HEK293 (cell line): ENCODE measurements around the gene L3MBTL4.

ENCODE experiments used
- CTCF ChIA-PET: fragments of 350-600 bp; formaldehyde crosslinking; extraction: SDS; loops from one replicate; lab custom pipeline; 2021; ENCODE audit warnings: antibody characterized with exemption; lab: Yijun Ruan, JAX
- POLR2A ChIA-PET: fragments of 300-600 bp; formaldehyde crosslinking; extraction: SDS; loops from one replicate; lab custom pipeline; 2020; ENCODE audit warnings: antibody characterized with exemption, inconsistent platforms; lab: Yijun Ruan, JAX
- H3K27ac ChIP-seq: fragments of 200-500 bp; sonication (Bioruptor generic); 2 replicates; pipeline ENCODE4 v1.5.1; 2014; ENCODE audit warnings: low read depth, low read length, control low read depth, inconsistent platforms; ENCODE audit errors: extremely low read depth
- H3K36me3 ChIP-seq, 2 experiments: fragments of 200-500 bp in 1 of 2; sonication (Bioruptor generic) in 1 of 2; 1 replicate in 1 of 2; 2 replicates in 1 of 2; pipeline ENCODE4 v1.5.1; 2014 to 2017; ENCODE audit warnings: inconsistent platforms in 2 of 2, low read length in 2 of 2; ENCODE audit not compliant: control insufficient read depth in 2 of 2, insufficient read depth in 1 of 2
- H3K4me1 ChIP-seq: fragments of 200-500 bp; sonication (Bioruptor generic); 2 replicates; pipeline ENCODE4 v1.5.1; 2014; ENCODE audit warnings: mild to moderate bottlenecking, low read length, inconsistent platforms; ENCODE audit not compliant: control insufficient read depth, insufficient read depth
- H3K4me3 ChIP-seq: 2 replicates; pipeline ENCODE4 v1.5.1; 2011; ENCODE audit warnings: low read depth, mild to moderate bottlenecking, control low read depth, low read length, moderate library complexity
- H3K9me3 ChIP-seq: fragments of 200-500 bp; sonication (Bioruptor generic); 2 replicates; pipeline ENCODE4 v1.5.1; 2014; ENCODE audit warnings: low read depth, low read length, inconsistent platforms; ENCODE audit not compliant: control insufficient read depth, insufficient read depth
- ATF2 ChIP-seq: fragments of 450-650 bp; formaldehyde crosslinking; IDR thresholded peaks from 2 replicates; pipeline ENCODE4 v1.5.1; 2016; ENCODE audit warnings: missing biosample characterization, missing genetic modification characterization, low read depth
- EGR2 ChIP-seq: fragments of 450-650 bp; formaldehyde crosslinking; IDR thresholded peaks from 2 replicates; pipeline ENCODE4 v1.5.1; 2016; ENCODE audit warnings: low read depth, missing biosample characterization, missing genetic modification characterization
- GLIS2 ChIP-seq: fragments of 450-650 bp; formaldehyde crosslinking; IDR thresholded peaks from 2 replicates; pipeline ENCODE4 v1.5.1; 2016; ENCODE audit warnings: missing biosample characterization, missing genetic modification characterization
- HOXD13 ChIP-seq: sonication (generic); formaldehyde crosslinking; IDR thresholded peaks from 2 replicates; pipeline ENCODE4 v1.8.0; 2022; ENCODE audit warnings: missing genetic modification reagents, borderline replicate concordance
- KLF16 ChIP-seq: fragments of 450-650 bp; formaldehyde crosslinking; IDR thresholded peaks from 2 replicates; pipeline ENCODE4 v1.5.1; 2017; ENCODE audit warnings: missing biosample characterization, missing genetic modification characterization
- MYNN ChIP-seq: fragments of 450-650 bp; formaldehyde crosslinking; IDR thresholded peaks from 2 replicates; pipeline ENCODE4 v1.5.1; 2016; ENCODE audit warnings: missing biosample characterization, missing genetic modification characterization, borderline replicate concordance
- SP7 ChIP-seq: fragments of 450-650 bp; formaldehyde crosslinking; IDR thresholded peaks from 2 replicates; pipeline ENCODE4 v1.5.1; 2016; ENCODE audit warnings: missing biosample characterization, missing genetic modification characterization
- TCF7L2 ChIP-seq: IDR thresholded peaks from 2 replicates; pipeline ENCODE4 v1.6.1; 2011; ENCODE audit warnings: low read depth, mild to moderate bottlenecking, inconsistent platforms, low read length, moderate library complexity, borderline replicate concordance
- ZBTB17 ChIP-seq: fragments of 450-650 bp; formaldehyde crosslinking; IDR thresholded peaks from 2 replicates; pipeline ENCODE4 v1.5.1; 2016; ENCODE audit warnings: missing biosample characterization, missing genetic modification characterization
- ZBTB20 ChIP-seq: fragments of 450-650 bp; formaldehyde crosslinking; IDR thresholded peaks from 2 replicates; pipeline ENCODE4 v1.5.1; 2016; ENCODE audit warnings: missing biosample characterization, missing genetic modification characterization
- ZFP37 ChIP-seq: fragments of 450-650 bp; formaldehyde crosslinking; IDR thresholded peaks from 2 replicates; pipeline ENCODE4 v1.5.1; 2016; ENCODE audit warnings: missing biosample characterization, missing genetic modification characterization
- ZNF10 ChIP-seq: fragments of 450-650 bp; formaldehyde crosslinking; IDR thresholded peaks from 2 replicates; pipeline ENCODE4 v1.5.1; 2017; ENCODE audit warnings: missing biosample characterization, missing genetic modification characterization
- ZNF223 ChIP-seq: fragments of 450-650 bp; formaldehyde crosslinking; IDR thresholded peaks from 2 replicates; pipeline ENCODE4 v1.5.1; 2016; ENCODE audit warnings: missing biosample characterization, missing genetic modification characterization
- ZNF23 ChIP-seq: fragments of 450-650 bp; formaldehyde crosslinking; IDR thresholded peaks from 2 replicates; pipeline ENCODE4 v1.5.1; 2016; ENCODE audit warnings: missing biosample characterization, missing genetic modification characterization, borderline replicate concordance
- ZNF266 ChIP-seq: fragments of 450-650 bp; formaldehyde crosslinking; IDR thresholded peaks from 2 replicates; pipeline ENCODE4 v1.5.1; 2016; ENCODE audit warnings: missing biosample characterization, missing genetic modification characterization, low read depth
- ZNF513 ChIP-seq: fragments of 450-650 bp; IDR thresholded peaks from 2 replicates; pipeline ENCODE4 v1.5.1; 2018; ENCODE audit warnings: missing biosample characterization, missing genetic modification characterization
- ZNF514 ChIP-seq: fragments of 450-650 bp; formaldehyde crosslinking; IDR thresholded peaks from 2 replicates; pipeline ENCODE4 v1.5.1; 2016; ENCODE audit warnings: missing biosample characterization, missing genetic modification characterization
- ZNF558 ChIP-seq: fragments of 450-650 bp; formaldehyde crosslinking; IDR thresholded peaks from 2 replicates; pipeline ENCODE4 v1.5.1; 2016; ENCODE audit warnings: missing biosample characterization, missing genetic modification characterization
- ZNF596 ChIP-seq: fragments of 450-650 bp; IDR thresholded peaks from 2 replicates; pipeline ENCODE4 v1.5.0; 2018; ENCODE audit warnings: missing biosample characterization, mild to moderate bottlenecking, missing genetic modification characterization, moderate library complexity
- ZNF626 ChIP-seq: fragments of 450-650 bp; sonication (Bioruptor Pico); formaldehyde crosslinking; IDR thresholded peaks from 2 replicates; pipeline ENCODE4 v1.5.1; 2018; ENCODE audit warnings: missing biosample characterization, missing genetic modification characterization, inconsistent platforms
- ZNF664 ChIP-seq: fragments of 450-650 bp; formaldehyde crosslinking; IDR thresholded peaks from 2 replicates; pipeline ENCODE4 v1.5.1; 2016; ENCODE audit warnings: missing biosample characterization, missing genetic modification characterization
- ZNF670 ChIP-seq: fragments of 450-650 bp; formaldehyde crosslinking; IDR thresholded peaks from 2 replicates; pipeline ENCODE4 v1.5.1; 2016; ENCODE audit warnings: missing biosample characterization, missing genetic modification characterization, low read depth
- ZNF776 ChIP-seq: fragments of 450-650 bp; formaldehyde crosslinking; IDR thresholded peaks from 2 replicates; pipeline ENCODE4 v1.5.0; 2017; ENCODE audit warnings: missing biosample characterization, missing genetic modification characterization, borderline replicate concordance
- ZNF830 ChIP-seq: fragments of 450-650 bp; IDR thresholded peaks from 2 replicates; pipeline ENCODE4 v1.5.0; 2018; ENCODE audit warnings: missing biosample characterization, missing genetic modification characterization, low read depth, mild to moderate bottlenecking, moderate library complexity
- ZSCAN30 ChIP-seq: fragments of 450-650 bp; IDR thresholded peaks from 2 replicates; pipeline ENCODE4 v1.5.1; 2018; ENCODE audit warnings: missing biosample characterization, mild to moderate bottlenecking, missing genetic modification characterization, moderate library complexity
- TF ChIP-seq, protein P1 (sequence below): fragments of 450-650 bp; formaldehyde crosslinking; IDR thresholded peaks from 2 replicates; pipeline ENCODE4 v1.5.1; 2016; ENCODE audit warnings: missing biosample characterization, missing genetic modification characterization

L3MBTL4 gene

GRCh38 chr18:5987249-5987648 is 427.5 kb downstream of the L3MBTL4 start (continued):
- TF ChIP-seq, protein P1, sequence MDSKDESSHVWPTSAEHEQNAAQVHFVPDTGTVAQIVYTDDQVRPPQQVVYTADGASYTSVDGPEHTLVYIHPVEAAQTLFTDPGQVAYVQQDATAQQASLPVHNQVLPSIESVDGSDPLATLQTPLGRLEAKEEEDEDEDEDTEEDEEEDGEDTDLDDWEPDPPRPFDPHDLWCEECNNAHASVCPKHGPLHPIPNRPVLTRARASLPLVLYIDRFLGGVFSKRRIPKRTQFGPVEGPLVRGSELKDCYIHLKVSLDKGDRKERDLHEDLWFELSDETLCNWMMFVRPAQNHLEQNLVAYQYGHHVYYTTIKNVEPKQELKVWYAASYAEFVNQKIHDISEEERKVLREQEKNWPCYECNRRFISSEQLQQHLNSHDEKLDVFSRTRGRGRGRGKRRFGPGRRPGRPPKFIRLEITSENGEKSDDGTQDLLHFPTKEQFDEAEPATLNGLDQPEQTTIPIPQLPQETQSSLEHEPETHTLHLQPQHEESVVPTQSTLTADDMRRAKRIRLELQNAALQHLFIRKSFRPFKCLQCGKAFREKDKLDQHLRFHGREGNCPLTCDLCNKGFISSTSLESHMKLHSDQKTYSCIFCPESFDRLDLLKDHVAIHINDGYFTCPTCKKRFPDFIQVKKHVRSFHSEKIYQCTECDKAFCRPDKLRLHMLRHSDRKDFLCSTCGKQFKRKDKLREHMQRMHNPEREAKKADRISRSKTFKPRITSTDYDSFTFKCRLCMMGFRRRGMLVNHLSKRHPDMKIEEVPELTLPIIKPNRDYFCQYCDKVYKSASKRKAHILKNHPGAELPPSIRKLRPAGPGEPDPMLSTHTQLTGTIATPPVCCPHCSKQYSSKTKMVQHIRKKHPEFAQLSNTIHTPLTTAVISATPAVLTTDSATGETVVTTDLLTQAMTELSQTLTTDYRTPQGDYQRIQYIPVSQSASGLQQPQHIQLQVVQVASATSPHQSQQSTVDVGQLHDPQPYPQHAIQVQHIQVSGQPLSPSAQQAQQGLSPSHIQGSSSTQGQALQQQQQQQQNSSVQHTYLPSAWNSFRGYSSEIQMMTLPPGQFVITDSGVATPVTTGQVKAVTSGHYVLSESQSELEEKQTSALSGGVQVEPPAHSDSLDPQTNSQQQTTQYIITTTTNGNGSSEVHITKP (tag by site-specific recombination), result no peak
- no peak for TF ChIP-seq GLIS2
- no peak for TF ChIP-seq ZNF513 (tag by site-specific recombination)
- no peak for TF ChIP-seq ZBTB17 (tag by site-specific recombination)
- TF ChIP-seq ZNF830 (tag by site-specific recombination), result no peak
- TF ChIP-seq TCF7L2, result no peak
- TF ChIP-seq ZNF23 (tag by site-specific recombination), result no peak
- no peak for TF ChIP-seq ZNF596 (tag by site-specific recombination)
- no peak for TF ChIP-seq ZNF10 (tag by site-specific recombination)
- TF ChIP-seq ZSCAN30 (tag by site-specific recombination), result no peak

- ChIA-PET POLR2A (no interaction called here), CTCF (no interaction called here)
- Histone ChIP-seq H3K4me3 (no peak overlapping the region), H3K27ac (no peak overlapping the region), H3K9me3 (no peaks in the 10 kb centered on the region), H3K36me3 (no peaks in the 10 kb centered on the region), H3K4me1 (no peaks in the 10 kb centered on the region)
- peak; percentile 43; the same call in 1 of the 2 replicates for TF ChIP-seq ATF2 (tag by site-specific recombination)
- TF ChIP-seq ZNF776 (tag by site-specific recombination), result no peak
- no peak for TF ChIP-seq ZFP37
- TF ChIP-seq ZNF514 (tag by site-specific recombination), result no peak
- no peak for TF ChIP-seq SP7 (tag by site-specific recombination)
These were observed 428.3 kb downstream of the L3MBTL4 start for GRCh38 chr18:5986257-5986931.

- CTCF ChIA-PET, result interaction anchor here (0.6 kb wide), 1 partner anchor 122 kb away, joined by 4 read pairs; no protein-coding TSS in a partner anchor
- no peaks in the 10 kb centered on the region for H3K36me3 ChIP-seq
- POLR2A ChIA-PET, result no interaction called here
- no peak for TF ChIP-seq ZBTB17 (tag by site-specific recombination)
- TF ChIP-seq ZNF626 (tag by site-specific recombination), result no peak
- TF ChIP-seq ZNF664 (tag by site-specific recombination), result no peak
- no peak for TF ChIP-seq ZNF223
- TF ChIP-seq EGR2 (tag by site-specific recombination), result no peak
- no peak for TF ChIP-seq KLF16 (tag by site-specific recombination)
- TF ChIP-seq HOXD13 (CRISPR knock-in tag), result no peak
- TF ChIP-seq ZBTB20, result no peak
- no peak for TF ChIP-seq ZNF558 (tag by site-specific recombination)
- no peak for TF ChIP-seq ZNF670 (tag by site-specific recombination)
- no peak for TF ChIP-seq ZNF23 (tag by site-specific recombination)
- no peak for TF ChIP-seq ZNF266 (tag by site-specific recombination)
- TF ChIP-seq MYNN, result no peak
- no peak for TF ChIP-seq ZNF513 (tag by site-specific recombination)
These were observed 430.5 kb downstream of the L3MBTL4 start for GRCh38 chr18:5984245-5984644.

More at GRCh38 chr18:5984245-5984644, 430.5 kb downstream of the L3MBTL4 start:
- H3K4me1 ChIP-seq, result no peaks in the 10 kb centered on the region
- H3K27ac ChIP-seq, result no peak overlapping the region
- H3K4me3 ChIP-seq, result no peak overlapping the region
- no peaks in the 10 kb centered on the region for H3K9me3 ChIP-seq
